CD4-positive, alpha-beta T cell (primary cell): ENCODE measurements around the gene KCNQ1OT1. TPM values are rescaled to one million over a fixed set of nuclear protein-coding genes. Genes with fewer than 3 reads are reported as not detected.

Experiments used
- ATAC-seq: fragments of 200-7000 bp; cut with Tn5 transposase; one replicate; pipeline ENCODE4 v1.10.0; 2022; ENCODE audit warnings: mild to moderate bottlenecking; ENCODE audit not compliant: poor library complexity
- CTCF ChIA-PET: fragments of 350-600 bp; sonication (Branson Sonifier 250); formaldehyde crosslinking; loops from one replicate; lab custom pipeline; 2021; ENCODE audit warnings: antibody characterized with exemption, inconsistent platforms; lab: Charles Lee
- POLR2A ChIA-PET: fragments of 350-600 bp; sonication (Branson Sonifier 250); formaldehyde crosslinking; loops from one replicate; lab custom pipeline; 2021; ENCODE audit warnings: antibody characterized with exemption, inconsistent platforms; lab: Charles Lee
- DNase-seq, 14 experiments: peaks; one replicate each; pipeline ENCODE4 v3.0.0-alpha.2; 2013 to 2020; ENCODE audit warnings: mixed read lengths in 2 of 14
- H3K27ac ChIP-seq, 2 donors: one replicate each; pipeline versions ENCODE4 v1.5.1 to v1.7.0; 2013; ENCODE audit warnings: low read length in 2 of 2, low read depth in 1 of 2, mild to moderate bottlenecking in 1 of 2
- H3K27me3 ChIP-seq, 2 experiments: 1 replicate in 1 of 2; 2 replicates in 1 of 2; pipeline versions ENCODE4 v1.6.1 to v1.7.0; 2013; ENCODE audit warnings: low read length in 2 of 2, control low read depth in 1 of 2, mild to moderate bottlenecking in 1 of 2, moderate library complexity in 1 of 2; ENCODE audit not compliant: insufficient read depth in 2 of 2, control insufficient read depth in 1 of 2
- H3K36me3 ChIP-seq: one replicate; pipeline ENCODE4 v1.6.1; 2013; ENCODE audit warnings: low read length, control low read depth; ENCODE audit not compliant: insufficient read depth
- H3K4me1 ChIP-seq: one replicate; pipeline ENCODE4 v1.6.1; 2013; ENCODE audit warnings: low read length, control low read depth; ENCODE audit not compliant: insufficient read depth
- H3K4me3 ChIP-seq: one replicate; pipeline ENCODE4 v1.5.1; 2013; ENCODE audit warnings: mild to moderate bottlenecking, low read length, moderate library complexity
- H3K9me3 ChIP-seq, 2 experiments: 1 replicate in 1 of 2; 2 replicates in 1 of 2; pipeline versions ENCODE4 v1.6.1 to v1.7.0; 2013; ENCODE audit warnings: low read length in 2 of 2, mild to moderate bottlenecking in 2 of 2, control low read depth in 1 of 2, moderate library complexity in 1 of 2; ENCODE audit not compliant: control insufficient read depth in 1 of 2, insufficient read depth in 1 of 2
- H3K27ac Mint-ChIP-seq: one replicate; pipeline ENCODE4 v1.8.0; 2020; ENCODE audit warnings: mixed read lengths
- H3K27me3 Mint-ChIP-seq: one replicate; pipeline ENCODE4 v1.8.0; 2021; ENCODE audit warnings: mixed read lengths
- H3K36me3 Mint-ChIP-seq: one replicate; pipeline ENCODE4 v1.8.0; 2021; ENCODE audit warnings: low read depth, mixed read lengths
- H3K4me1 Mint-ChIP-seq: one replicate; pipeline ENCODE4 v1.8.0; 2021; ENCODE audit warnings: low read depth, mixed read lengths
- H3K4me3 Mint-ChIP-seq: one replicate; pipeline ENCODE4 v1.8.0; 2020; ENCODE audit warnings: mild to moderate bottlenecking, mixed read lengths
- H3K9me3 Mint-ChIP-seq: one replicate; pipeline ENCODE4 v1.8.0; 2020; ENCODE audit warnings: mixed read lengths
- intact Hi-C, 2 experiments: fragments of 100-400 bp; cut with DNase I in 1 of 2; cut with micrococcal nuclease in 1 of 2; formaldehyde crosslinking; loops; one replicate each; pipeline versions ENCODE4 v1.15.1 to v1.9.0; 2023 to 2025; cut with DNase I, micrococcal nuclease
- total RNA-seq, 174 experiments: library from RNA in 2 of 174; stranded (reverse) in 2 of 174; gene quantifications; one replicate each; pipeline ENCODE4 v1.2.3 and lab custom pipeline; 2021 to 2026
- TF ChIP-seq, protein P1 (sequence below): fragments of 200-600 bp; IDR thresholded peaks from one replicate; pipeline ENCODE4 v1.8.0; 2022; ENCODE audit warnings: antibody characterized with exemption, mild to moderate bottlenecking

The KCNQ1OT1 gene
- total RNA-seq, 2 experiments from 2014 or later, result 0.17 to 0.22 TPM

DNA sequence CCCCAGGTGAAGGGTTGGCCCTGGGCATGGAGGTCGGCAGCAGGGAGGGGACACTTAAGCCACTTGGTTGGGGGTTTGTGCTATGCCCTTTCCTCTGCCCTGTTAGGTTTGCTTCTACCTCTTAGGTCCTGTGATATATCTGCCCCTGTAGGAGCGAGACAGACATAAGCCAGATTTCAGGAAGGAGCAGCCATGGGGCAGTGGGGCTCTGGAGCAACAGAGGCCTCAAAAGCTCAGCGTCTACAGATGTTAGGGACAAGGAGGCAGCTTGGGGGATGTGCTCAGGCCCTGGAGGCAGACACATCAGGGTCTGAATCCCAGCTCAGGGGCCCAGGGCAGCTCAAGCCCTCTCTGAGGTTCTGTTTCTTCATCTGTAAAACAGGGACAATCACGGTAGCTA lies 27.2 kb upstream of the KCNQ1OT1 start:
- ATAC-seq (no peak), DNase-seq (no peak)
- Histone ChIP-seq H3K9me3 (no peaks in the 10 kb centered on the region), H3K4me3 (no peak overlapping the region), H3K36me3 (no peaks in the 10 kb centered on the region), H3K27me3 (no peaks in the 10 kb centered on the region), H3K27ac (no peak overlapping the region), H3K4me1 (no peaks in the 10 kb centered on the region)
- Mint-ChIP-seq H3K9me3 (no peaks in the 10 kb centered on the region), H3K36me3 (peaks cover 8% of the 10 kb centered on the region), H3K4me1 (no peaks in the 10 kb centered on the region), H3K27me3 (no peaks in the 10 kb centered on the region), H3K4me3 (no peak overlapping the region), H3K27ac (no peak overlapping the region)
- ChIA-PET POLR2A (no interaction called here), CTCF (no interaction called here)
- intact Hi-C loops, result loop anchor here in 1 of 2 experiments (10.0 kb wide), 1 partner anchor 152 kb away; no protein-coding TSS in a partner anchor
- TF ChIP-seq, protein P1, sequence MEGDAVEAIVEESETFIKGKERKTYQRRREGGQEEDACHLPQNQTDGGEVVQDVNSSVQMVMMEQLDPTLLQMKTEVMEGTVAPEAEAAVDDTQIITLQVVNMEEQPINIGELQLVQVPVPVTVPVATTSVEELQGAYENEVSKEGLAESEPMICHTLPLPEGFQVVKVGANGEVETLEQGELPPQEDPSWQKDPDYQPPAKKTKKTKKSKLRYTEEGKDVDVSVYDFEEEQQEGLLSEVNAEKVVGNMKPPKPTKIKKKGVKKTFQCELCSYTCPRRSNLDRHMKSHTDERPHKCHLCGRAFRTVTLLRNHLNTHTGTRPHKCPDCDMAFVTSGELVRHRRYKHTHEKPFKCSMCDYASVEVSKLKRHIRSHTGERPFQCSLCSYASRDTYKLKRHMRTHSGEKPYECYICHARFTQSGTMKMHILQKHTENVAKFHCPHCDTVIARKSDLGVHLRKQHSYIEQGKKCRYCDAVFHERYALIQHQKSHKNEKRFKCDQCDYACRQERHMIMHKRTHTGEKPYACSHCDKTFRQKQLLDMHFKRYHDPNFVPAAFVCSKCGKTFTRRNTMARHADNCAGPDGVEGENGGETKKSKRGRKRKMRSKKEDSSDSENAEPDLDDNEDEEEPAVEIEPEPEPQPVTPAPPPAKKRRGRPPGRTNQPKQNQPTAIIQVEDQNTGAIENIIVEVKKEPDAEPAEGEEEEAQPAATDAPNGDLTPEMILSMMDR, result no peak

- ChIA-PET CTCF (no interaction called here), POLR2A (no interaction called here)
- DNase-seq (no peak), ATAC-seq (no peak)
- Mint-ChIP-seq H3K27me3 (no peaks in the 10 kb centered on the region), H3K36me3 (peaks cover 8% of the 10 kb centered on the region), H3K27ac (no peak overlapping the region), H3K4me3 (no peak overlapping the region), H3K4me1 (no peaks in the 10 kb centered on the region), H3K9me3 (no peaks in the 10 kb centered on the region)
- no peak overlapping the region for H3K4me3 ChIP-seq
- H3K36me3 ChIP-seq, result no peaks in the 10 kb centered on the region
- TF ChIP-seq, protein P1, result no peak
- H3K4me1 ChIP-seq, result no peaks in the 10 kb centered on the region
- intact Hi-C loops, result loop anchor here in 1 of 2 experiments (10.0 kb wide), 1 partner anchor 151 kb away; no protein-coding TSS in a partner anchor
- no peaks in the 10 kb centered on the region for H3K27me3 ChIP-seq
- no peak overlapping the region for H3K27ac ChIP-seq
- H3K9me3 ChIP-seq, result no peaks in the 10 kb centered on the region
These were observed 25.8 kb upstream of the KCNQ1OT1 start for GRCh38 chr11:2725368-2726300.

GRCh38 chr11:2724653-2725367 lies 25.0 kb upstream of the KCNQ1OT1 start:
- no peaks in the 10 kb centered on the region for H3K4me1 Mint-ChIP-seq
- Histone ChIP-seq H3K36me3 (no peaks in the 10 kb centered on the region), H3K4me3 (no peak overlapping the region), H3K27me3 (no peaks in the 10 kb centered on the region), H3K4me1 (no peaks in the 10 kb centered on the region), H3K27ac (no peak overlapping the region), H3K9me3 (no peaks in the 10 kb centered on the region)
- H3K4me3 Mint-ChIP-seq, result no peak overlapping the region
- no peaks in the 10 kb centered on the region for H3K27me3 Mint-ChIP-seq
- H3K27ac Mint-ChIP-seq, result no peak overlapping the region
- TF ChIP-seq, protein P1, result no peak
- no peak for ATAC-seq
- H3K36me3 Mint-ChIP-seq, result peaks cover 8% of the 10 kb centered on the region
- CTCF ChIA-PET, result no interaction called here
- POLR2A ChIA-PET, result no interaction called here
- no peak for DNase-seq
- intact Hi-C loops, result loop anchor here in 1 of 2 experiments (10.0 kb wide), 1 partner anchor 150 kb away; no protein-coding TSS in a partner anchor
- H3K9me3 Mint-ChIP-seq, result no peaks in the 10 kb centered on the region
